Lung (tissue), 12 donors: Measurements from ENCODE around the gene AHRR. TPM values are rescaled to one million over a fixed set of nuclear protein-coding genes. Genes with fewer than 3 reads are reported as not detected.

Experiments
- ATAC-seq: fragments of 200-7000 bp; cut with Tn5 transposase; one replicate; pipeline ENCODE4 v1.9.1; 2020; ENCODE audit warnings: moderate number of reproducible peaks; ENCODE audit not compliant: insufficient read depth, low FRiP score
- DNase-seq, 3 donors: peaks; one replicate each; pipeline ENCODE4 v3.0.0-alpha.2; 2013 to 2017
- H3K27ac ChIP-seq, 2 donors: one replicate each; pipeline ENCODE4 v1.5.1; 2013; ENCODE audit warnings: mild to moderate bottlenecking in 2 of 2, moderate library complexity in 2 of 2, control low read depth in 1 of 2, inconsistent platforms in 1 of 2, low read depth in 1 of 2, low read length in 1 of 2
- H3K27me3 ChIP-seq, 3 donors: one replicate each; pipeline ENCODE4 v1.5.1; 2013; ENCODE audit warnings: low read length in 2 of 3; ENCODE audit not compliant: control insufficient read depth in 3 of 3, insufficient read depth in 3 of 3
- H3K36me3 ChIP-seq, 4 donors: one replicate each; pipeline ENCODE4 v1.5.1; 2013; ENCODE audit warnings: low read length in 4 of 4, mild to moderate bottlenecking in 1 of 4, moderate library complexity in 1 of 4; ENCODE audit not compliant: control insufficient read depth in 4 of 4, insufficient read depth in 4 of 4
- H3K4me1 ChIP-seq, 5 donors: one replicate each; pipeline ENCODE4 v1.5.1; 2013; ENCODE audit warnings: low read length in 5 of 5, mild to moderate bottlenecking in 2 of 5, moderate library complexity in 1 of 5; ENCODE audit not compliant: control insufficient read depth in 5 of 5, insufficient read depth in 5 of 5
- H3K4me3 ChIP-seq: one replicate; pipeline ENCODE4 v1.5.1; 2013; ENCODE audit warnings: mild to moderate bottlenecking, control low read depth, moderate library complexity
- H3K9ac ChIP-seq, 2 donors: one replicate each; pipeline ENCODE4 v1.5.1; 2013; ENCODE audit warnings: low read length in 2 of 2, control low read depth in 1 of 2; ENCODE audit not compliant: insufficient read depth in 1 of 2
- H3K9me3 ChIP-seq, 4 donors: one replicate each; pipeline ENCODE4 v1.5.1; 2013; ENCODE audit warnings: low read length in 3 of 4, mild to moderate bottlenecking in 1 of 4, moderate library complexity in 1 of 4; ENCODE audit not compliant: control insufficient read depth in 4 of 4, insufficient read depth in 3 of 4
- WGBS, 2 donors: extraction: QIAGEN DNeasy Blood & Tissue Kit; methylation state at CpG; one replicate each; pipeline ENCODE4 v1.1.7; 2013; 5-methylcytosine and 5-hydroxymethylcytosine counted together
- polyA plus RNA-seq, 2 donors: library from polyadenylated mRNA; stranded (reverse); fragments of 200-250 nt; gene quantifications; one replicate each; pipeline ENCODE4 v1.2.1, GENCODE V29; 2013
- total RNA-seq, 2 donors: library from RNA; depleted of rRNA in 1 of 2; stranded (reverse); fragments of >200 nt in 1 of 2; gene quantifications; one replicate each; pipeline ENCODE4 v1.2.1, GENCODE V29; 2014 to 2021
- TF ChIP-seq, protein P1 (sequence below): IDR thresholded peaks from 2 replicates; pipeline ENCODE4 v1.5.1; 2012; ENCODE audit warnings: mild to moderate bottlenecking; ENCODE audit errors: control extremely low read depth, extremely low read depth
- donor health status: control.
- donor health status: control.
- donor health status: Bipolar disorder and iron deficiency.
- donor health status: healthy.
- donor health status: DM: yes; HTN: yes; CAD: no.

The AHRR gene
- total and polyA plus RNA-seq, 4 donors = 0.63 to 8.8 (median 2.8) TPM

DNA sequence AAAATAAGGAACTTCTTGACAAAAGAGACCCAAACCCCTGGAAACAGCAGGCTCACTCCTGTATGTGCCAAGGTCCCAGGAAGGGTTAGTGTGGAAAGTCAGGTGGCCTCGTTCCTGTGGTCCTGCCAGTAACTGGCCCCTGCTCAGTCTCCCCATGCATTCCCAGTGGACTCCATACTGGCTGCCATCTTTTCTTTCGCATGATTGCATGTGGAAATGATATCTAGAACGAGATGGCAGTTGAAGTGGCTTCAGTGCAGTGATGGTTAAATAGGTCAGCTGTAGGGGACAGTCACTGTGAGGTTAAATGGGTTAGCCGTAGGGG is 30.4 kb downstream of the AHRR start:
- Histone ChIP-seq H3K27me3 (peaks cover 0 to 11% (median 0%) of the 10 kb centered on the region in 3 donors), H3K4me3 (no peak overlapping the region), H3K9ac (no peak overlapping the region), H3K4me1 (no peaks in the 10 kb centered on the region), H3K27ac (no peak overlapping the region), H3K9me3 (peaks cover 0 to 7% (median 0%) of the 10 kb centered on the region in 4 donors), H3K36me3 (peaks cover 0 to 7% (median 0%) of the 10 kb centered on the region in 4 donors)
- DNase-seq = no peak
- no peak for ATAC-seq
- WGBS, 2 donors = 83 to 85% methylated on average over 4 of the region's 4 CpGs
- TF ChIP-seq, protein P1, sequence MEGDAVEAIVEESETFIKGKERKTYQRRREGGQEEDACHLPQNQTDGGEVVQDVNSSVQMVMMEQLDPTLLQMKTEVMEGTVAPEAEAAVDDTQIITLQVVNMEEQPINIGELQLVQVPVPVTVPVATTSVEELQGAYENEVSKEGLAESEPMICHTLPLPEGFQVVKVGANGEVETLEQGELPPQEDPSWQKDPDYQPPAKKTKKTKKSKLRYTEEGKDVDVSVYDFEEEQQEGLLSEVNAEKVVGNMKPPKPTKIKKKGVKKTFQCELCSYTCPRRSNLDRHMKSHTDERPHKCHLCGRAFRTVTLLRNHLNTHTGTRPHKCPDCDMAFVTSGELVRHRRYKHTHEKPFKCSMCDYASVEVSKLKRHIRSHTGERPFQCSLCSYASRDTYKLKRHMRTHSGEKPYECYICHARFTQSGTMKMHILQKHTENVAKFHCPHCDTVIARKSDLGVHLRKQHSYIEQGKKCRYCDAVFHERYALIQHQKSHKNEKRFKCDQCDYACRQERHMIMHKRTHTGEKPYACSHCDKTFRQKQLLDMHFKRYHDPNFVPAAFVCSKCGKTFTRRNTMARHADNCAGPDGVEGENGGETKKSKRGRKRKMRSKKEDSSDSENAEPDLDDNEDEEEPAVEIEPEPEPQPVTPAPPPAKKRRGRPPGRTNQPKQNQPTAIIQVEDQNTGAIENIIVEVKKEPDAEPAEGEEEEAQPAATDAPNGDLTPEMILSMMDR = no peak

DNA sequence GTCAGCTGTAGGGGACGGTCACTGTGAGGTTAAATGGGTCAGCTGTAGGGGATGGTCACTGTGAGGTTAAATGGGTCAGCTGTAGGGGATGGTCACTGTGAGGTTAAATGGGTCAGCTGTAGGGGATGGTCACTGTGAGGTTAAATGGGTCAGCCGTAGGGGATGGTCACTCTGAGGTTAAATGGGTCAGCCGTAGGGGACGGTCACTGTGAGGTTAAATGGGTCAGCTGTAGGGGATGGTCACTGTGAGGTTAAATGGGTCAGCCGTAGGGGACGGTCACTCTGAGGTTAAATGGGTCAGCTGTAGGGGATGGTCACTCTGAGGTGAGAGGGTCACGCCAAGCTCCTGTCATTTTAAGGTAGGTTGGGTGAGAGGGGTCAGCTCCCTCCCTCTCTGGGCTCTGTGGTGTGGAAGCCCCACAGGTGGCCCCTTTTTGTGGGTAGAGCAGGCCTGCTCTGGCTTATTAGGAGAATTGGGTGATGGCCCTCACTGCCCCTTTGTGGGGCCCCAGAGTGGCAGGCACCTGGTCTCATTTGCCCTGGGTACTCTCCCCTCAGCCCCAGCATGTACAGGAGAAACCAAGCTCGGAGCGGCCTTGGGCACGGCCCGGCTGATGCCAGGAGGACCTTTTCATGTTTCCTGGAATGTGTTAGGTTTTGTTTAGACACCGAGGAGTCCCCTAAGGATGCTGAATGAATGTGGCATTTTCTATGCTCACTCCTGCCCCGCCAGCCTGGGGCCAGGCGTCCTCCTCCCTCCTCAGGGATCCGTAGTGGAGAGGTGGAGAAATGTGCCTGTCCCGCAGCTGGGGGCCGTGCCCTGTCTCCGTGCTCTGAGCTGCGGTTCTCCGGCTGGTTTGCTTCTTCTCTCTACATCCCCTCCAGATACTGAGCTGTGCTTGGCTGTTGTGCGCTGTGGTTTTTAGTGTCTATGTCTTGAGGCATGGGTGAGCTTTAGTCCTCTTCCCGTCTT is 31.4 kb downstream of the AHRR start:
- Histone ChIP-seq H3K36me3 (peaks cover 0 to 7% (median 0%) of the 10 kb centered on the region in 4 donors), H3K9me3 (peaks cover 0 to 7% (median 0%) of the 10 kb centered on the region in 4 donors), H3K9ac (no peak overlapping the region), H3K4me1 (no peaks in the 10 kb centered on the region), H3K27ac (no peak overlapping the region), H3K4me3 (no peak overlapping the region), H3K27me3 (peaks cover 0 to 7% (median 0%) of the 10 kb centered on the region in 3 donors)
- ATAC-seq = no peak
- TF ChIP-seq, protein P1 = no peak
- WGBS, 2 donors = 79 to 86% methylated on average over 22 of the region's 22 CpGs
- DNase-seq = no peak

DNA sequence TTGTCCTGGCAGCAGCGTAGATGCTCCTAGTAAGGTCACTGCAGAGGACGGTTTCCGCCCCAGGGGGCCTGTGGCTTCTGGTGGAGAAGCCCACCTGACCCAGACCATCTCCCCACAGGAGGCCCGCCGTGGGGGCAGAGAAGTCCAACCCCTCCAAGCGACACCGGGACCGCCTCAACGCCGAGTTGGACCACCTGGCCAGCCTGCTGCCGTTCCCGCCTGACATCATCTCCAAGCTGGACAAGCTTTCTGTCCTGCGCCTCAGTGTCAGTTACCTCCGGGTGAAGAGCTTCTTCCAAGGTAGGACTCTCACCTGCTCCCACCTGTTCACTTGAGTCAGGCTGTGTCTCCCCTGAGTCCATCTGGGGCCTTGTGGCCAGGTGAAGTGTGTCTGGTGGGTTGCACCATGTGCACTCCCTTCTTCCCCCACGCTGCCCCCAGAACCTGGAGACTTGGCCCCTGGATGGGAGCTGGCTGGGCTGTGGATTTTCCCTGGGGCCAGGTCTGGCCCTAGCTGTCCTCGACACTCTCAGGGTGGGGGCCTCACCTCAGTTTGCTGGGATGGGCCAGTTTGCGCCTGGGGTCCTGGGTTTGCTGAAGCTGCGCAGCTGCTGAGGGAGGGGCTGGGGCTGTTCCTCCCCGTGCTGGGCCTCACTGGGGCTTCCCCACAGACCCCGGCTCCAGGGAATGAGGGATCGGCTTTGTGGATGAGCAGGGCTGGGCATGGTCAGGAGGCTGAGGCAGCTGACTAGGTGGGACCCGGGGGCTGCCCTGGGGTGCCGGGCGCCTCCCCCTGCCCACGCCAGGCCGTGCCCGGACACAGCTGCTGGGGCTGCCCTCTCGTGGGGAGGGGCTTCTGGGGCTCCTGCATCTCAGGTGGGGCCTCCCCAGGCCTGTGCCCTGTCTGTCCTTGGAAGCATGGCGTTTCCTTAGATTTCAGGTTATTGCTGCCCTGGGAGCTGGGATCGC is 32.4 kb downstream of the AHRR start:
- Histone ChIP-seq H3K4me3 (no peak overlapping the region), H3K9me3 (peaks cover 0 to 7% (median 0%) of the 10 kb centered on the region in 4 donors), H3K27me3 (peaks cover 0 to 4% (median 0%) of the 10 kb centered on the region in 3 donors), H3K36me3 (peaks cover 0 to 7% (median 0%) of the 10 kb centered on the region in 4 donors), H3K4me1 (no peaks in the 10 kb centered on the region), H3K9ac (no peak overlapping the region), H3K27ac (no peak overlapping the region)
- TF ChIP-seq, protein P1 = no peak
- DNase-seq (no peak), ATAC-seq (no peak)
- 93 to 94% methylated on average over 30 of the region's 30 CpGs for WGBS, 2 donors
